A673 (cell line): Measurements from ENCODE around the gene ZNF154.
"Not testable (repeated sequence)": the region's sequence is repeated elsewhere in the genome, so short reads cannot be mapped to it uniquely, and the experiment has no call there.

Source experiments
- EZH2 ChIP-seq: fragments of 200-600 bp; sonication (generic); IDR thresholded peaks from 2 replicates; pipeline ENCODE4 v1.6.1; 2017; ENCODE audit warnings: borderline replicate concordance, low read depth, mild to moderate bottlenecking, mixed read lengths, antibody characterized with exemption, low read length; ENCODE audit not compliant: poor library complexity, severe bottlenecking
- TF ChIP-seq, protein P1 (sequence below): fragments of 300-800, 200-600 bp; sonication (generic); conservative IDR thresholded peaks from 2 replicates; pipeline ENCODE4 v1.5.1; 2017; ENCODE audit warnings: low read depth, mild to moderate bottlenecking, antibody characterized with exemption, low read length, moderate library complexity, mixed read lengths

DNA sequence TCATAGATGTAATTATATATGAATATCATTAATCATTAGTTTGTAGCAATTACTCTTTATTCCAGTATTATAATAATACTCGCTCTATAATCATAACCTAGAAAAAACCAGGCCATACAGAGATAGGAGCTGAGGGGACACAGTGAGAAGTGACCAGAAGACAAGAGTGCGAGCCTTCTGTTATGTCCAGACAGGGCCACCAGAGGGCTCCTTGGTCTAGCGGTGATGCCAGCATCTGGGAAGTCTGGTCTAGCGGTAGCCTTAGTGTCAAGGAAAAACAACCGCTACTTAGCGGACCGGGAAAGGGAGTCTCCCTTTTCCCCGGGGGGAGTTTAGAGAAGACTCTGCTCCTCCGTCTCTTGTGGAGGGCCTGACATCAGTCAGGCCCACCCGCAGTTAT, 29.3 kb upstream of the ZNF154 start:
- TF ChIP-seq, protein P1, sequence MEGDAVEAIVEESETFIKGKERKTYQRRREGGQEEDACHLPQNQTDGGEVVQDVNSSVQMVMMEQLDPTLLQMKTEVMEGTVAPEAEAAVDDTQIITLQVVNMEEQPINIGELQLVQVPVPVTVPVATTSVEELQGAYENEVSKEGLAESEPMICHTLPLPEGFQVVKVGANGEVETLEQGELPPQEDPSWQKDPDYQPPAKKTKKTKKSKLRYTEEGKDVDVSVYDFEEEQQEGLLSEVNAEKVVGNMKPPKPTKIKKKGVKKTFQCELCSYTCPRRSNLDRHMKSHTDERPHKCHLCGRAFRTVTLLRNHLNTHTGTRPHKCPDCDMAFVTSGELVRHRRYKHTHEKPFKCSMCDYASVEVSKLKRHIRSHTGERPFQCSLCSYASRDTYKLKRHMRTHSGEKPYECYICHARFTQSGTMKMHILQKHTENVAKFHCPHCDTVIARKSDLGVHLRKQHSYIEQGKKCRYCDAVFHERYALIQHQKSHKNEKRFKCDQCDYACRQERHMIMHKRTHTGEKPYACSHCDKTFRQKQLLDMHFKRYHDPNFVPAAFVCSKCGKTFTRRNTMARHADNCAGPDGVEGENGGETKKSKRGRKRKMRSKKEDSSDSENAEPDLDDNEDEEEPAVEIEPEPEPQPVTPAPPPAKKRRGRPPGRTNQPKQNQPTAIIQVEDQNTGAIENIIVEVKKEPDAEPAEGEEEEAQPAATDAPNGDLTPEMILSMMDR, result peak; percentile 20; the same call in 1 of the 2 replicates
- not testable (repeated sequence) for TF ChIP-seq EZH2
